GM12891 (cell line): ENCODE results near the gene NKD1.

ENCODE experiments used
- DNase-seq: peaks from one replicate; pipeline ENCODE4 v3.0.0; 2011; ENCODE audit warnings: low spot score; ENCODE audit not compliant: insufficient read length
- FAIRE-seq: peaks from 2 replicates; lab custom pipeline; 2011; peaks lifted over from hg19 to GRCh38; lab: Jason Lieb, UNC
- PAX5 ChIP-seq: IDR thresholded peaks from 2 replicates; pipeline ENCODE4 v1.6.1; 2011; ENCODE audit warnings: low read length, moderate library complexity, mild to moderate bottlenecking; ENCODE audit not compliant: insufficient read depth, severe bottlenecking
- POLR2A ChIP-seq: IDR thresholded peaks from 2 replicates; pipeline ENCODE4 v1.6.1; 2011; ENCODE audit warnings: low read depth, low read length, control low read depth
- POLR2AphosphoS5 ChIP-seq: IDR thresholded peaks from 2 replicates; pipeline ENCODE4 v1.6.1; 2011; ENCODE audit warnings: low read depth, low read length, control low read depth
- POU2F2 ChIP-seq: IDR thresholded peaks from 2 replicates; pipeline ENCODE4 v1.6.1; 2011; ENCODE audit warnings: low read depth, mild to moderate bottlenecking, control low read depth, low read length, moderate library complexity
- SPI1 ChIP-seq: IDR thresholded peaks from 2 replicates; pipeline ENCODE4 v1.6.1; 2011; ENCODE audit warnings: low read depth, low read length, control low read depth
- TAF1 ChIP-seq: IDR thresholded peaks from 2 replicates; pipeline ENCODE4 v1.6.1; 2011; ENCODE audit warnings: low read depth, low read length, control low read depth

The NKD1 gene

DNA sequence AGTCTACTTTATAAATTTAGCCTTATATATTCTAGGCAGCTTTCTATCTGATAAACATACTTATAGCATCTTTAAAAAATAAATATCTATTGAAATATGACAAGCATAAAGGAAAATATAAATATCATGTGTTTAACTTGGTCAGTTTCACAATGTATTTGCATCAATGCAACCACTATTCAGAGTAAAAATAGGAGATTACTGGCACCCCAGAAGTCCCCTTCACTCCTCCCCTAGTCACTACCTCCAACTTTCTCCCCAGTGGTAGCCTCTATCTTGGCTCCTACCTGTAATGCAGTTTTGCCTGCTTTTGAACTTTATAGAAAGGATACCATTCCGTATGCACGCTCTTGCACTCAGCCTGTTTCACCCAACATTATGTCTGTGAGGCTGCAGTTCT lies 142.0 kb downstream of the NKD1 start:
- no peak for FAIRE-seq
- DNase-seq = no peak
- TF ChIP-seq POLR2AphosphoS5 (no peak), TAF1 (no peak), PAX5 (no peak), SPI1 (no peak), POLR2A (no peak), POU2F2 (no peak)

GRCh38 chr16:50692644-50692998 lies 144.4 kb downstream of the NKD1 start:
- TF ChIP-seq POU2F2 (no peak), POLR2AphosphoS5 (no peak), SPI1 (no peak), PAX5 (no peak), TAF1 (no peak), POLR2A (no peak)
- DNase-seq (no peak), FAIRE-seq (no peak)

- TF ChIP-seq SPI1 (no peak), POLR2AphosphoS5 (no peak), POU2F2 (no peak)
- peak; percentile 71 for DNase-seq
- FAIRE-seq = peak; percentile 97
Observed at GRCh38 chr16:50692999-50693781, 145.0 kb downstream of the NKD1 start, which contains the start of gene NOD2. NOD2 (plus strand) TSS chr16:50693606; CDS start chr16:50699496, 5,890 bp downstream.

DNA sequence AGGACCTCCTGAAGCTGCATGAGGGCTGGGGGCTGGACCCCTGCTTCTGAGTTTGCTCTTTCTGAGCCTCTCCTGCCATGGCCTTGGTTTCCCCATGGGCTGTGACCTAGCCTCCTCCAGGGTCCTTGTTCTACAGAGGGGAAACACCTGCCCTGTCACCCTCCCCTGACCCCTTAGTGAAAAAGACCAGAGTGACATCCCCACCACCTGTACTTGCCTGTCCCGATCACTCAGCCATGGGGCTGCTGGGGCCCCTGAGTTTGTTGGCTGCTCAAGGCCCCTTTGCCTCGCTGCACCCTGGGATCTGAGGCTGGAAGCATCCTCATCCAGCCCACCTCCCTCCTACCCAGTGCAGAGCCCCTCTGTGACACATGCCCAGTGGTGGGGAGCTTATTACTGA lies 146.0 kb downstream of the NKD1 start:
- DNase-seq (no peak), FAIRE-seq (peak; percentile 38)
- TF ChIP-seq TAF1 = no peak
- TF ChIP-seq POU2F2 = no peak
- TF ChIP-seq POLR2A = no peak
- TF ChIP-seq POLR2AphosphoS5 = no peak
- no peak for TF ChIP-seq PAX5
- no peak for TF ChIP-seq SPI1

DNA sequence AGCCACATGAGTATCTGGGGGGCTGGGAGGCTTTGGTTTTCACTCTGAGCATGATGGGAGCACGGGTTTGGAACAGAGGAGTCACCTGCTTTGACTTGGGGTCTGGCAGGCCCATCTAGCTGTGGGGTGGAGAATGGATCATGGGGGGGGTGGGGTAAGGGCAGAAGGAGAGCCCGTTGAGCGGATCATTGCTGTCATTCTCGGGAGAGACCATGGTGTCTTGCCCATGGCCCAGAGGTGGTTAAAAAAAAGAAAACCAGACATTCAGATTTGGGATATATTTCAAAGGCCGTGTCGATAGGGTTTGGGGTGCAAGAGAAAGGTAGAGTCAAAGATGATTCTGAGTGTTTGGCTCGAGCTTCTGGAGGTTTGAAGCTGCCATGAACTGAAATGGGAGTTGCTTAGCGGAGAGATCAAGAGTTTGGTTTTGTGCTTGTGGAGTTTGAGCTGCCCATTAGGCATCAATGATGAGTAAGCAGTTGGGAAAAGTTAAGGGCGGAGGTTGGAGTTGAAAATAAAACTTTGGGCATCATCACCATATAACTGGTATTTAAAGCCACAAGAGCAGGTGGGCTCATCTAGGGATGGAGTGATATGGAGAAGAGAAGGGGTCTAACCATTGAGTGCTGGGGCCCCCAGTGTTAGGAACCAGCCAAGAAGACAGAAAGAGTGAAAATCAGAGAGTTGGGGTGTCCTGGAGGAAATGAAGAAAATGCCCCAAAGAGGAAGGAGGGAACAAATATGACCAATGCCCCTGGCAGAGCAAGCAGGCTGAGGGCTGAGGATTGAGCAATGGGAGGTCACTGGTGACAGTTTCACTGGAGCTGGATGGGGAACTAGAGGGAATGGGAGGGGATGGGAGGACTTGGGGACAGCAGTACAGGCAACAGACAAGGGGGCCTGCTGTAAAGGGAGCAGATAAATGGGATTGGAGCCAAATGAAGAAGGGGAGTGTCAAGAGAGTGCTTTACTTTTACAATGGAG lies 147.1 kb downstream of the NKD1 start:
- TF ChIP-seq SPI1 (no peak), TAF1 (no peak), POLR2AphosphoS5 (no peak), POLR2A (no peak), PAX5 (no peak), POU2F2 (no peak)
- FAIRE-seq (peak; percentile 13), DNase-seq (no peak)

- no peak for FAIRE-seq
- peak; percentile 77 for TF ChIP-seq SPI1
- TF ChIP-seq PAX5 = no peak
- no peak for DNase-seq
Observed at GRCh38 chr16:50696126-50696525, 147.9 kb downstream of the NKD1 start.

DNA sequence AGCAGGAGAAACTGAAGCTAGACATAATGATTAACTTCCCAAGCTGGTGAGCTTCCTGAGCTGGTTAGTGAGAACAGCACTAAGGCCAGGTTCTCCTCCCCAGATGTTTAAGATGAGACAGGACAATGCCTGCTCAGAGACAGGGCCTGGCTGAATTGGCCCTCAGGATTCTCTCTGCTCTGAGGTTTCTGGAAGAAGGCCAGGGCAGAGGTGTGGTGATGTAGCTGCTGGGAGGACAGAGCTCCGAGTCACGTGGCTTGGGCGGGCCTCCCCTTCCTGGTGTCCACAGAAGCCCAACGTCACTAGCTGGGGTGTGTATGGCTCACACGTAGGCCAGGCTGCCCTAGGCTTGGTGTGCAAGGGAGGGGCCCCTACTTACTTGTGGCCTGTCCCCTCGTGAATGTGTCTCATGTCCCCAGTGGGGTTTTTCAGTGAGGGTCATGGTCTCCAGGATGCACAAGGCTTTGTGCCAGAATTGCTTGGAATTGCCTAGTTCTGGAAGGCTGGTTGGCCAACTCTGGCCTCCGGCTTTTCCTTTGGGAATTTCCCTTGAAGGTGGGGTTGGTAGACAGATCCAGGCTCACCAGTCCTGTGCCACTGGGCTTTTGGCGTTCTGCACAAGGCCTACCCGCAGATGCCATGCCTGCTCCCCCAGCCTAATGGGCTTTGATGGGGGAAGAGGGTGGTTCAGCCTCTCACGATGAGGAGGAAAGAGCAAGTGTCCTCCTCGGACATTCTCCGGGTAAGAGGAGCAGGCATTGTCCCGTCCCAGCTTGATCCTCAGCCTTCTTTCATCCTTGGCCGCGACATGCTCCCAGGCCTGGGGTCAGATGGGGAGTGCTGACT lies 148.6 kb downstream of the NKD1 start:
- FAIRE-seq (peak; percentile 93), DNase-seq (no peak)
- TF ChIP-seq POLR2AphosphoS5 = no peak
- TF ChIP-seq TAF1 = 0 out of 2 replicates have a peak, but pooled peaks have one; percentile 14

- TF ChIP-seq TAF1 (no peak), POLR2A (no peak), POLR2AphosphoS5 (no peak), SPI1 (no peak), POU2F2 (no peak), PAX5 (no peak)
- DNase-seq (no peak), FAIRE-seq (no peak)
Observed at GRCh38 chr16:50697421-50697715, 149.2 kb downstream of the NKD1 start.

- TF ChIP-seq TAF1 = peak; percentile 15; the same call in 1 of the 2 replicates
- TF ChIP-seq SPI1 = no peak
- no peak for TF ChIP-seq POLR2AphosphoS5
- TF ChIP-seq PAX5 = no peak
- peak; percentile 49; the same call in 1 of the 2 replicates for TF ChIP-seq POU2F2
- no peak for TF ChIP-seq POLR2A
- DNase-seq (no peak), FAIRE-seq (peak; percentile 96)
Observed at GRCh38 chr16:50697881-50698767, 149.9 kb downstream of the NKD1 start.
